HG03342 (cell line): ENCODE data around the gene UPK1B.
"Not testable (repeated sequence)": the region's sequence is repeated elsewhere in the genome, so short reads cannot be mapped to it uniquely, and the experiment has no call there.

ENCODE experiments used
- ATAC-seq: cut with Tn5 transposase; IDR thresholded peaks from one replicate; pipeline ENCODE4 v1.9.1; 2021; ENCODE audit warnings: mild to moderate bottlenecking, moderate library complexity; ENCODE audit not compliant: unreplicated experiment

The UPK1B gene

DNA sequence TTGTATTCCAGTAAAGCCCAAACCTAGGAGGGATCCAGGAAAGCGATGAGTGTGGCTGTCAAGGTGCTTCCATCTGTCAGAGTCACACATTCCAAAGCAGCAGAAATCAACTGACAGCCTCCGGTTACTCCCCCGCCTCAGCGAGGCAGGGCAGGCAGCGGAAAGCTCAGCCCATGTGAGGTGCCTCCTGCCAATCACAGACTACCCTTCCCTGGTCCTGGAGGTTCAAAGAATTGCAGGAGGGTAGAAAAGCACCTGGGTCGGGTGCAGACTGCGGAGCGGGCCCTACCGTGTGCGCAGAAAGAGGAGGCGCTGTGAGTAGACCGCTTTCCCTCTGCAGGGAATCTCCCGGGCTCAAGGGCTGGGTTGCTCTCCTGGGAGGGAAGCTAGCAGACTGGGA, at the start of gene UPK1B:
Gene UPK1B (plus strand): TSS at position 274 of the 400 bp plus-strand sequence. CDS start 13,144 bp downstream, outside the sequence.
- no peak for ATAC-seq

DNA sequence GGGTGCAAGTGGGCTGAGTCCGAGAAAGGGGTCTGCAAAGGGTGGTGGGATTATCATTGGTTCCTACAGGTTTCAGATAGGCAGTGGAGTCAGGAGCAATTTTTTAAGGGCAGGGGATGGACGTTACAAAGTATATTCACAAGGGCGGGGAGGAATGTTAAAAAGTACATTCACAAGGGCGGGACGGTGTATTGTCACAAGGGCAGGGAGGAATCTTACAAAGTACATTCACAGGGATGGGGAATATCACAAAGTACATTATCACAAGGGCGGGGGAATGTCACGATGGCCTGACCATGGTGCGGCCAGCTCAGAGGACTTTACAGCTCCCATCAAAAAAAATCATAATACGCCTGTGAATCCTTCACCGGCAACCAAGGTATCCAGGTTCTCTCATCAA, 48.1 kb upstream of the UPK1B start:
- no peak for ATAC-seq

DNA sequence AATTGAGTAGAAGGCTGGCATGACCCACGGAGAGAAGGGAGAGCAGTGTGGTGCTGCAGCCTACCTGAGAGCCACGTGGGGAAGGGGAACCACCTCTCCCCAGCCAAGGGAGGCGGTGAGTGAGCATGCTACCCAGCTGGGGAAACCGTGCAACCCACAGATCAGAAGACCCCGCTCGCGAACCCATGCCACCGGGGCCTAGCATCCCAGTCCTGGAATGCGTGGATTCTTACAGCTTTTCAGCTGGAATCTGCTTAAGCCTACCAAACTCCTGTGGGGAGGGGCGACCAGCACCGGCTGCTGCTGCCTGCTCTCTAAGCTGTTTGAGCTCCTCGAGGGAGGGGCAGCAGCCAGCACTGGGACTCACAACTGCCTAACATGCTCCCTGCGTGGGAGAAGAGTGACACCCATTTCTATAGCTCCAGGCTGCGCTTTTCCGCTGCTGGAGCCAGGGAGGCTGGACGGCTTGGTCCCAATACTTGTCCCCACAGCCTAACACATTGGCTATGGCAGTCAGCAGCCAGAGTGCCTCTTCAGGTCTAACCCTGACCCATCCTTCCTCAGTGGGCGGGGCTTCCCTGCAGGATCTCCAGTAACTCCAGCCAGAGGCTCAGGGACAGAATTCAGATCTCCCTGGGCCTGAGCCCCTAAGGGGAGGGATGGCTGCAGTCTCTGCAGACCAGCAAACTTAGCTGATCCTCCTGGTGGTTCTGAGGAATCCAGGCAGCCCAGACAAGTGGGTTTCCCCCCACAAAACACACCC, 47.5 kb upstream of the UPK1B start:
- ATAC-seq: no peak

DNA sequence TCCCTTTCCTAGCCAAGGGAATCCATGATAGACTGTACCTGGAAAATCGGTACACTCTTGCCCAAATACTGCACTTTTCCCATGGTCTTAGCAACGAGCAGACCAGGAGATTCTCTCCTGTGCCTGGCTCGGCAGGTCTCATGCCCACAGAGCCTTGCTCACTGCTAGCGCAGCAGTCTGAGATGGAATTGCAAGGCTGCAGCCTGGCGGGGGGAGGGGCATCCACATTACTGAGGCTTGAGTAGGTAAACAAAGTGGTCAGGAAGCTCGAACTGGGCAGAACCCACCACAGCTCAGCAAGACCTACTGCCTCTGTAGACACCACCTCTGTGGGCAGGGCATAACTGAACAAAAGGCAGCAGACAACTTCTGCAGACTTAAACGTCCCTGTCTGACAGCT, 43.1 kb upstream of the UPK1B start:
- ATAC-seq: not testable (repeated sequence)

DNA sequence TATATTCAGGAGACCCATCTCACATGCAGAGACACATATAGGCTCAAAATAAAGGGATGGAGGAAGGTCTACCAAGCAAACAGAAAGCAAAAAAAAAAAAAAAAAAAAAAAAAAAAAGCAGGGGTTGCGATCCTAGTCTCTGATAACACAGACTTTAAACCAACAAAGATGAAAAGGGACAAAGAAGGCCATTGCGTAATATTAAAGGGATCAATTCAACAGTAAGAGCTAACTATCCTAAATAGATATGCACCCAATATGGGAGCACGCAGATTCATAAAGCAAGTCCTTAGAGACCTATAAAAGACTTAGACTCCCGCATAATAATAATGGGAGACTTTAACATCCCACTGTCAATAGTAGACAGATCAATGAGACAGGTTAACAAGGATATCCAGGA, 41.1 kb upstream of the UPK1B start:
- ATAC-seq: not testable (repeated sequence)

DNA sequence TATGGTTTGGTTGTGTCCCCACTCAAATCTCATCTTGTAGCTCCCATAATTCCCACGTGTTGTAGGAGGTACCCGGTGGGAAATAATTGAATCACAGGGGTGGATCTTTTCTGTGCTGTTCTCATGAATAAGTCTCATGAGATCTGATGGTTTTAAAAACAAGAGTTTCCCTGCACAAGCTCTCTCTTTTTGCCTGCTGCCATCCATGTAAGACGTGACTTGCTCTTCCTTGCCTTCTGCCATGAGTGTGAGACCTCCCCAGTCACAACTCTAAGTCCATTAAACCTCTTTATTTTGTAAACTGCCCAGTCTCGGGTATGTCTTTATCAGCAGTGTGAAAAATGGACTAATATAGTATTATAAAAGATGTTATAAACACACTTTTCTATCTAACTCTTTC, 34.0 kb upstream of the UPK1B start:
- ATAC-seq: not testable (repeated sequence)

DNA sequence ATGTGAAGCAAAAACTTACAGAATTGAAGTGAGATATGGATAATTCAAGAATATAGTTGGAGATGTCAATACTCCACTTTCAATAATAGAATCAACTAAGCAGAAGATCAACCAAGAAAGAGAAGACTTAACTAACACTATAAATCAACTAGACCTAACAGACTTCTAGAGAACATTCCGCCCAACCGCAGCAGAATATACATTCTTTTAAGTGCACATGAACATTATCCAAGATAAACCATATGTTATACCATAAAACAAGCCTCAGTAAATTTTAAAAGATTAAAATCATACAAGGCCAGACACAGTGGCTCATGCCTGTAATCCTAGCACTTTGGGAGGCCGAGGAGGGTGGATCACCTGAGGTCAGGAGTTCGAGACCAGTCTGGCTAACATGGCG, 32.9 kb upstream of the UPK1B start:
- no peak for ATAC-seq

DNA sequence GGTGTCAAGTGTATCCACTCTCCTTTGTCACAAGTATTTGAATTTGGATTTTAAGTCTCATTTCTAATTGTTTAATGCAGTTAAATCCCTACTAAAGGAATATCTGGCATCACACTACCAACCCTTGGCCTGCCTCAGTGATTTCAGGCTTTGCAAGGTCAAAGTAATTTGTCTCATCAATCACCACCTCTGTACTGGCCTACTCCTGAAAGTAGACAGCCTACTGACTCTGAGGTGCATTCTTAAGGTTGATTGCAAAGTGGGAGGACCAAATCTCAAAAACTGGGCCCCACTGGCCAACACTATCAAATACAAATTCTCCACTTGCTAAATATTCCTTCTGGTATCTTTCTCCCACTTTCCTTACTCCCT, 28.3 kb upstream of the UPK1B start:
- ATAC-seq: no peak

DNA sequence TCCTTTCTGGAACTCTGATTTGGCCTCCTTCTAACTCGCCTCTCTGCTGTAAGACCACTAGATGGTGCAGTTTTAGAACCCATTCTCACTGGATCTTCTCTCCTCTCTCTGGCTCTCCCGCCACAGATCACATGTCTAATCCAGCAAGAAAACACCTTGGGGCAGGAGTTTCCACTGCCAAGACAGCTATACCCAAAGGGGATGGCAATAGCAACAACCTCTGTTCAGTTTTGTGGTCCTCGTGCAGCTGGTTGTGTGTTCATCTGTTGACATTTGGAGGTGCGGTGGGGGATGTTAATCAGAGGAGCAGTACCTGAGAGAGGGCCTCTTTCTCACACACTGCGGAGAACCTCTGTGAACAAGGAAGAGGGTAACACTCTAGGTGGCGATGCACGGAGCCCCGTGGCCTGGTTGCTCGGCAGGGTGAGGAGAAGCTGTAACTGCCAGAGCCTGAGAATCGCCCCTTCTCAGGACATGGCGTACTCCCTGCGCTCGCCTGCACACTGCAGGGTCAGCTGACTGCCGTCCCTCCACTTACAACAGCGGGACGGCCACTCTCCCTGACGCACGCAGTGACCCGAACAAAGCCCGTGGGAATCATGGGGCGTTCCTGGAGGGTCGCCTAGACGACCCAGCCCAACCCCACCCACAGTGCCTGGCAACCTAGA, 27.8 kb upstream of the UPK1B start, which contains the start of gene TEX55:
Gene TEX55 (plus strand): TSS at position 666 of the 668 bp plus-strand sequence. CDS start 25 bp downstream, outside the sequence.
- no peak for ATAC-seq

DNA sequence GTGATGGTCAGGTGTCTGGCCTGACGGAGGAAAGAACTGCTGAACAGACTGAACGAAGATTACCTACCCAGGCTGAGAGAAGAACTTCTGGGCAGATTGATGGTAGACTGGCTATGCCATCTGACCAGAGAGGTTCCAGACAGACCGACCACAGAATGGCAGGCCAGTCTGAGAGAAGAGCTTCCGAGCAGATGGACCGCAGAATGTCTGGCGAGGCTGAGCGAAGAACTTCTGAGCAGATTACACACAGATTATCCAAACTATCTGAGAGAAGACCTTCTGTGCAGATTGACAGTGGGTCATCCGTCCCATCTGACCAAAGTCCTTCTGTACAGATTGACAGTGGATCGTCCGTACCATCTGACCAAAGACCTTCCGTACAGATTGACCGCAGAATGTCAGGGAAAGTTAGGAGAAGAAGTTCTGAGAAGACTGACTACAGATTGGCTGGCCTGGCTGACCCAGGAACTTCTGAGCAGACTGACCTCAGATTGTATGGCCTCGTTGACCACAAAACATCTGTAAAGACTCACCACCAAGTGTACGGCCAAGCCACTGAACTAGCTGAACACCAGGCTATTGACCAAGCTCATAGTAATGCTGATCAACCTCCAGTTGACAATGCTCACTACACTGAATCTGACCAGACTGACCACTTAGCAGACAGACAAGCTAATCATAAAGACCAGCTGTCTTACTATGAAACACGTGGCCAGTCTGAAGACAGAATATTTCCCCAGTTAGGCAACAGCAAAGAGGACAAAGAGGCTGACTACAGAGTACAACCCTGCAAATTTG, 26.6 kb upstream of the UPK1B start:
- ATAC-seq: no peak

DNA sequence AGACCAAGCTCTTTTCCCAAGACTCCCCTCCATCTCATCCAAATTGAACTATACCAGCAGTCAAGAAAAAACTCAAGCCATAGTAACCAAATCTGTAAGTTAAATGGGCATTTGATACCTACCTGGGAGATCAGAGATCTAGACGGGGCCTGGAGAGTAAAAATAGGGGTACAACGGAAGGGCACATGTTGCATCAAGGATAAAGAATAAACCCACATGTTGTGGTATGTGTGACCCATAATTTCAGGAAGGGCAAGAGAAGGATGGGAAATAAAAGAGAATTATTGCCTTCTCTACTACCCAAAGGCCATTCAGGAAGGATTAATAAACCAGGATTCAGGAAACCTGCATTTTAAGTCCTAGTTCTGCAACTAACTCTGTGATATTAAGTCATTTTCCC, 25.9 kb upstream of the UPK1B start:
- no peak for ATAC-seq

DNA sequence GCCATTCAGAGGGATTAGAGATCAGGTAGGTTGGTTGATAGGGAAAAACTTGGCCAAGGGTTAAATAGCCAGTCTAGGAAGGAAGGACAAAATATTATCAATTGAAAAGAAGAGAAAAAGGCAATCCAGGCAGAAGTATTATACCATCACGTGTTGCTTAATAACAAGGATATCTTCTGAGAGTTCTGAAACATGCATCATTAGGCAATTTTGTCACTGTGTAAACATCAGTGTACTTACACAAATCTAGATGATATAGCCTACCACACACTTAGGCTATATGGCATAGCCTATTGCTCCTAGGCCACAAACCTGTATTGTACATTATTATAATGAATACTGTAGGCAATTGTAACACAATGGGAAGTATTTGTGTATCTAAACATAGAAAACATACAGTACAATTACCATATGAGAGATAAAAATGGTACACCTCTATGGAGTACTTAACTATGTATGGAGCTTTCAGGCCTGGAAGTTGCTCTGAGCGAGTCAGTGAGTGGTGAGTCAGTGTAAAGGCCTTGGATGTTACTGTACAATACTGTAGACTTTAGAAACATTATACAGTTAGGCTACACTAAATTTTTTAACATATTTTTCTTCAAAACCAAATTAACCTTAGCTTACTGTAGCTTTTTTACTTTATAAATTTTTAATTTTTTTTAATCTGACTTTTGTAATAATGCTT, 24.8 kb upstream of the UPK1B start:
- ATAC-seq: no peak

DNA sequence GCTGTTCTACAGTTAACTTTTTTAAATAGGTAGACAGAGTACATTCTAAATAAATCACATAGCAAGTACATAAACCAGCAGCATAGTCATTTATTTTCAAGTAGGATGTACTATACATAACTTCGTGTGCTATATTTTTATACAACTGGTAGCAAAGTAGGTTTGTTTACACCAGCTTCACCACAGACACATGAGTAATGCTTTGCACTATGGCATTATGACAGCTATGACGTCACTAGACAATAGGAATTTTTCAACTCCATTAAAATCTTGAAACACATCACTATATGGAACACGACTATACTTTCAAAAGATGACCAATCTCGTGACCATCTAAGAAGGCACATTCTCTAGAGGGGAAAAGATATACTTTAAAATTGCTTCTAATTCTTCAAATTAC, 23.9 kb upstream of the UPK1B start:
- ATAC-seq: no peak

DNA sequence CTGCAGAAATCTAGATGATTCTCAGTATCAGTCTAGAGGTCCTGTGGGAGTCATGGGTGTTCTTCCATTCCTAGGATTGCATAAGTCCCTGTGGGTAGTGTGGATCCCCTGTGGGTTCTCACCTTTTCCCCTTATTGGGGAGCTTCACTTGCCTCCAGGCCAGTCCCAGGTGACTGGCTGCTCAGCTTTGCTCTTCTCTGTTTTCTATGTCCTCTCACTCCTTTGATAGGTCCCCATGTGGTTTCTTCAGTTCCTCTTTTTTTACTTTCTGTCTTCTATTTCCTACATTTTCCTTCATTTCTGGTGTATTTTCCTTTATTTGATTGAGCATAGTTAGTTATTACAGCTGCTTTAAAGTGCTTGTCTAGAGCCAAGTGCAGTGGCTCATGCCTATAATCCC, 16.5 kb upstream of the UPK1B start:
- no peak for ATAC-seq

DNA sequence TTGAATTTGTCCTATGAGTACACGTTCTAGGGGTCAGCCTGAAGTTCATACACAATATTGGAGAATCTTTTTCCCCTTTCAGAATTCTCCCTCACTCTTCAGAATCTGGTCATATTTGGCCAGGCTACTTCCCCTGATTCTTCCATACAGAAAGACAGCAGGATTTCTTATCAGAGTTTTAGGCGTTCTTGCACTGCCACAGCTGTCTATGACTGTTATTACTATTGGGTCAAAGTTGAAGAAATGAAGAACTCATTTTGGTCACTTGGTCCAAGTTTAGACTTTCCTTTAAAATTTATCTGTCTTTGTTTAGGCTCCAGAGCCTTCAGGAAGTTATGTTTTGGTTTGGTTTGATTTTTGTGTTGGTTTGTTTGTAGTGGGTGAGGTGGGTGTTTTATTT, 15.4 kb upstream of the UPK1B start:
- no peak for ATAC-seq

DNA sequence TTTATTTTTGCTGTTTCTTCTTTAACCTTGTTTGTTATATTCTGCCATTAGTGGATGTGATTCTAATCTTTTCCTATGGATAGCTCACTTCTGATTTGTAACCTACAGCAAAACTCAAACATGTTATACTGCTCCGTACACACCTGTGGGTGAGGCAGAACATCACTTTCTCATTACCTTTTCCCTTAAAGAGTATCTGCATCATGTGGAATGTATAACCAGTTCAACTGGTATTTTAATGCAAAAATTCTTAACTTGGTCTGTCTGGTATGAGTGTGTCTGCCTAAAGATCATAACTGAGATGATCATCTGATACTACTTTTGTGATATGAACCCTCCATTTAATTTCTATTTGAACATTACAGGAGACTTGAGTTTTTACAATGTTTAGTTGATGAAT, 13.0 kb upstream of the UPK1B start:
- no peak for ATAC-seq

DNA sequence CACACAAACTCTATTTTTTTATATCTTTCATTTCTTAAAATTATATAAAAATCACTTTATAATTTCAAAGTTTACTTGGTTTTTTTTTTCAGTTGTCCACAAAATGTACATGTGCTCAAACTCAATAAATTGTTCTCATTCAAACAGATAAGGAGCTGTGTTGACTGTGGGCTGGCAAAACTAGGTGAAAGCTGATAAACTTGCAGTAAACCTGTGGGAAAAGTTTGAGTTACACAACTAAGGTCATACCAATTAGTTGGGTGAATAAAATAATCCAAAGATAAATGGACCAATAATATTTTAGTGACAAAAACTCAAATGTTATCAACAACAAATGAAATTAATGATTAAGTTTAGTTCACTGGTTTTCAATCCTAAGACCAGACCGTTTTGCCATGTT, 12.6 kb upstream of the UPK1B start:
- ATAC-seq: no peak

DNA sequence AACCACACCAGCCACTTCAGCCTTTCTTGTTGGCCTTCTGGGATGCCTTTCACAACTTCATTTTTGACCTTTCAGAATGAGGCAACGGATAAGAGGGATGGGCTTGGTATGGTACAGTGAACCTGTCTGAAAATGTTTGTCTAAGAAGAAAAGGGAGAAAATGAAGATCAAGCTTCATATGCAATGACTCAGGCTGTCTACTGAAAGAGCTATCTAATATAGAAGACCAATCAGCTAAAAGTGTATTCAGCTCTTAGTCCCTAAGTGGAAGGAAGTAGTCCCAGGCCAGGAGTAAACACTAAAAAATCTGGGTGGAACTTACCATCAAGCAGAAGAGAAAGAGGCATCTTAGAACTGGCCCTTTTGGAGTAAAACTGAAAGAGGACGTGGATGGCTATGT, 12.2 kb upstream of the UPK1B start:
- ATAC-seq: no peak

DNA sequence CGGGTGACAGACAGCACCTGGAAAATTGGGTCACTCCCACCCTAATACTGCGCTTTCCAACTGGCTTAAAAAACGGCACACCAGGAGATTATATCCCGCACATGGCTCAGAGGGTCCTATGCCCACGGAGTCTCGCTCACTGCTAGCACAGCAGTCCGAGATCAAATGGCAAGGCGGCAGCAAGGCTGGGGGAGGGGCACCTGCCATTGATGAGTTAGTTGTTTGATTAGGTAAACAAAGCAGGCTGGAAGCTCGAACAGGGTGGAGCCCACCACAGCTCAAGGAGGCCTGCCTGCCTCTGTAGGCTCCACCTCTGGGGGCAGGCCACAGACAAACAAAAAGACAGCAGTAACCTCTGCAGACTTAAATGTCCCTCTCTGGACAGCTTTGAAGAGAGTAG, 8.7 kb upstream of the UPK1B start:
- not testable (repeated sequence) for ATAC-seq

DNA sequence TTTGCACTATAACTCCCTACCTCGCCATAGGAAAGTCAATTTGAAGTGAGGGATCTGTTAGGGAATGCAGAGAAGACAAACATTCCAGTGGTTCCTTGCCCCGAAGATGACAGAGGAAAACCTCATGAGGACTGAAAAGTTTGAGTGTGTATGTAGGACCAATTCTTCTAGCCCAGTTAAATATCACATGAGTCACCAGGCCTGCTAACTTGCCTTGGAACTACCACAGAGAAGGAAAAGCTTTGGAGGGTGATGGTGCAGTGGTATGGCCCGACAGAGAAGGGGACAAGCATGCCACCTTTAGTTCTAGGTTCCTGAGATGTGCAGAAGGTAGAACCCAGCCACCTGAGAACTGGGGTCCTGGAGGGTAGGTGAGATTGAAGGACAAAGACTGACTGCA, 2.6 kb upstream of the UPK1B start:
- ATAC-seq: no peak
